Measurements from ENCODE around the gene CNGA4. TPM values are rescaled to one million over a fixed set of nuclear protein-coding genes. Genes with fewer than 3 reads are reported as not detected.

Gene CNGA4
- total and polyA plus RNA-seq, 2 of the 13 experiments (the other 11 are each of a cell fraction or from before 2014, with no cell fraction given) = 0.03 TPM; not detected in 1

- CTCF ChIA-PET (ENCODE audit: low intra/inter-chr PET ratio, low total read pairs) = no interaction called here
- peaks cover 11% of the 10 kb centered on the region for H3K79me2 ChIP-seq (ENCODE audit: insufficient read depth, low read length)
- H3K4me2 ChIP-seq (ENCODE audit: low read depth, low read length) = no peak overlapping the region
- H3K27me3 ChIP-seq (ENCODE audit: control insufficient read depth in 1 of 2, insufficient read depth in 2 of 2, low read length in 2 of 2) = no peaks in the 10 kb centered on the region
- DNase-seq (ENCODE audit: low spot score) (no peak), FAIRE-seq (no peak), ATAC-seq (no peak)
- no peaks in the 10 kb centered on the region for H4K20me1 ChIP-seq (ENCODE audit: insufficient read depth, low read length)
- no peak overlapping the region for H2AFZ ChIP-seq (ENCODE audit: low read length)
- H3K9me3 ChIP-seq (ENCODE audit: low read length) = no peaks in the 10 kb centered on the region
- H3K4me1 ChIP-seq (ENCODE audit: insufficient read depth, low read length) = no peaks in the 10 kb centered on the region
- H3K9ac ChIP-seq (ENCODE audit: insufficient read depth, low read depth, low read length) = no peak overlapping the region
- intact Hi-C loops (cut with micrococcal nuclease; ENCODE audit: unreplicated experiment) (no loop called here), in situ Hi-C loops (cut with HindIII; ENCODE audit: extremely low pct_ligation_motif_present, low pct_unique_long_range_greater_than_20kb) (no loop called here)
- H3K27ac ChIP-seq (ENCODE audit: extremely low read length, insufficient read depth, low read length) = no peak overlapping the region
- 97% methylated on average over 16 of the region's 17 CpGs for WGBS (ENCODE audit: low lambda C conversion rate)
- no peak overlapping the region for H3K4me3 ChIP-seq (replicated peaks in 1 of 3; ENCODE audit: insufficient read depth in 1 of 3, low read depth in 2 of 3, low read length in 3 of 3)
- BruUV-seq (replicated peaks) = no TSS peak
- POLR2A ChIA-PET = no interaction called here
- H3K36me3 ChIP-seq (replicated peaks in 1 of 2; ENCODE audit: control insufficient read depth in 1 of 2, insufficient read depth in 2 of 2, low read length in 2 of 2) = peaks cover 10 to 47% of the 10 kb centered on the region in 2 experiments
- TF ChIP-seq ZNF766 (CRISPR knock-in tag; IDR thresholded peaks at IDR 0.05; ENCODE audit: borderline replicate concordance) (no peak), CBX2 (IDR thresholded peaks at IDR 0.05; ENCODE audit: low read depth, low read length) (no peak), CBX2 (CRISPR knock-in tag; IDR thresholded peaks at IDR 0.05; ENCODE audit: low read depth) (no peak), ATF4 (CRISPR knock-in tag; IDR thresholded peaks at IDR 0.05) (no peak), ZGPAT (CRISPR knock-in tag; IDR thresholded peaks at IDR 0.05) (no peak), JUNB (CRISPR knock-in tag; IDR thresholded peaks at IDR 0.05; ENCODE audit: borderline replicate concordance) (no peak), ZBTB38 (CRISPR knock-in tag; IDR thresholded peaks at IDR 0.05) (no peak), ZBTB10 (CRISPR knock-in tag; IDR thresholded peaks at IDR 0.05; ENCODE audit: borderline replicate concordance) (no peak), IKZF5 (CRISPR knock-in tag; IDR thresholded peaks at IDR 0.05) (no peak), ARID2 (CRISPR knock-in tag; IDR thresholded peaks at IDR 0.05; ENCODE audit: borderline replicate concordance) (no peak), MAZ (IDR thresholded peaks at IDR 0.05; ENCODE audit: borderline replicate concordance, low read depth, low read length) (no peak), MAZ (CRISPR knock-in tag; IDR thresholded peaks at IDR 0.05; ENCODE audit: low read depth) (no peak), ZBTB33 (CRISPR knock-in tag; IDR thresholded peaks at IDR 0.05) (no peak), POGK (CRISPR knock-in tag; conservative IDR thresholded peaks at IDR 0.05) (no peak)
These were observed 15.0 kb upstream of the CNGA4 start for GRCh38 chr11:6223854-6224253.
